GM12878 (cell line): ENCODE data around the gene LRRIQ4. TPM values are rescaled to one million over a fixed set of nuclear protein-coding genes. Genes with fewer than 3 reads are reported as not detected.

Experiments
- ASH2L ChIP-seq: fragments of 300-600, 200-600 bp; sonication (generic); IDR thresholded peaks from 2 replicates; pipeline ENCODE4 v1.6.1; 2017; ENCODE audit warnings: low read depth, mild to moderate bottlenecking, borderline replicate concordance
- CEBPB ChIP-seq, 2 experiments: fragments of 150-350 bp in 1 of 2; IDR thresholded peaks; 2 replicates each; pipeline ENCODE4 v1.6.1; 2012 to 2014; ENCODE audit warnings: low read depth in 2 of 2, low read length in 2 of 2, borderline replicate concordance in 1 of 2, inconsistent platforms in 1 of 2
- CHD2 ChIP-seq: IDR thresholded peaks from 2 replicates; pipeline ENCODE4 v1.6.1; 2011; ENCODE audit warnings: low read depth, low read length, improper control_type of control experiment, borderline replicate concordance
- KAT2A ChIP-seq: conservative IDR thresholded peaks from 2 replicates; pipeline ENCODE4 v1.6.1; 2011; ENCODE audit warnings: low read depth, low read length; ENCODE audit not compliant: control insufficient read depth
- LARP7 ChIP-seq: fragments of 450-650 bp; IDR thresholded peaks from 2 replicates; pipeline ENCODE4 v1.6.1; 2017; ENCODE audit warnings: mild to moderate bottlenecking
- MYC ChIP-seq: IDR thresholded peaks from 2 replicates; pipeline ENCODE4 v1.6.1; 2011; ENCODE audit warnings: mild to moderate bottlenecking, low read length, moderate library complexity, inconsistent platforms; ENCODE audit not compliant: insufficient read depth, insufficient replicate concordance, insufficient read length, severe bottlenecking
- PAX8 ChIP-seq: fragments of 450-650 bp; IDR thresholded peaks from 2 replicates; pipeline ENCODE4 v1.6.1; 2017; ENCODE audit warnings: mild to moderate bottlenecking, moderate library complexity
- POU2F2 ChIP-seq: IDR thresholded peaks from 3 replicates; pipeline ENCODE4 v1.6.1; 2011; ENCODE audit warnings: low read depth, mild to moderate bottlenecking, low read length, borderline replicate concordance
- SMC3 ChIP-seq: IDR thresholded peaks from 2 replicates; pipeline ENCODE4 v1.6.1; 2011; ENCODE audit warnings: low read length, improper control_type of control experiment, borderline replicate concordance
- SP1 ChIP-seq: IDR thresholded peaks from one replicate; pipeline ENCODE4 v1.6.1; 2011; ENCODE audit warnings: low read depth, low read length
- TARDBP ChIP-seq: IDR thresholded peaks from 2 replicates; pipeline ENCODE4 v1.6.1; 2016; ENCODE audit warnings: borderline replicate concordance
- TCF12 ChIP-seq: IDR thresholded peaks from 2 replicates; pipeline ENCODE4 v1.6.1; 2011; ENCODE audit warnings: low read depth, mild to moderate bottlenecking, low read length
- polyA plus RNA-seq, 11 experiments: library from polyadenylated mRNA; depleted of rRNA in 4 of 11; unstranded in 6 of 11; stranded (reverse) in 5 of 11; fragments of >200 nt; fragmentation: Nextera tagmentation in 4 of 11; fragmentation: Illumina TruSeq in 1 of 11; extraction: Ambion mirVana in 4 of 11; extraction: Trizol in 1 of 11; gene quantifications; 1 replicate in 1 of 11; 2 replicates in 10 of 11; pipeline versions ENCODE4 v1.2.1 to v1.2.3, GENCODE V29; 2011 to 2016; ENCODE audit warnings: inconsistent platforms in 2 of 11, missing spikeins in 2 of 11, low read depth in 1 of 11
- total RNA-seq, 4 experiments: library from RNA; depleted of rRNA in 3 of 4; stranded (reverse); fragments of >200 nt in 3 of 4; fragmentation: Illumina TruSeq in 1 of 4; extraction: Trizol in 1 of 4; gene quantifications; 2 replicates each; pipeline versions ENCODE4 v1.2.1 to v1.2.3, GENCODE V29; 2013 to 2021
- TF ChIP-seq, protein P1 (sequence below): fragments of 450-650 bp; IDR thresholded peaks from 2 replicates; pipeline ENCODE4 v1.6.1; 2016; ENCODE audit warnings: mild to moderate bottlenecking, moderate library complexity, borderline replicate concordance
- TF ChIP-seq, protein P2 (sequence below): IDR thresholded peaks from 2 replicates; pipeline ENCODE4 v1.6.1; 2012; ENCODE audit warnings: low read length, inconsistent platforms
- TF ChIP-seq, protein P3 (sequence below): fragments of 450-650 bp; IDR thresholded peaks from 2 replicates; pipeline ENCODE4 v1.6.1; 2014; ENCODE audit warnings: mild to moderate bottlenecking
- TF ChIP-seq, protein P4 (sequence below): fragments of 450-650 bp; formaldehyde crosslinking; IDR thresholded peaks from 2 replicates; pipeline ENCODE4 v1.4.0; 2020; ENCODE audit warnings: mild to moderate bottlenecking, moderate library complexity
- TF ChIP-seq, protein P5 (sequence below): IDR thresholded peaks from 2 replicates; pipeline ENCODE4 v1.6.1; 2011; ENCODE audit warnings: low read depth, low read length, improper control_type of control experiment, borderline replicate concordance

Gene LRRIQ4
- total and polyA plus RNA-seq, 10 of the 15 experiments (the other 5 are each of a cell fraction or from before 2014, with no cell fraction given), result 0.06 to 0.21 (median 0.14) TPM; not detected in 3

DNA sequence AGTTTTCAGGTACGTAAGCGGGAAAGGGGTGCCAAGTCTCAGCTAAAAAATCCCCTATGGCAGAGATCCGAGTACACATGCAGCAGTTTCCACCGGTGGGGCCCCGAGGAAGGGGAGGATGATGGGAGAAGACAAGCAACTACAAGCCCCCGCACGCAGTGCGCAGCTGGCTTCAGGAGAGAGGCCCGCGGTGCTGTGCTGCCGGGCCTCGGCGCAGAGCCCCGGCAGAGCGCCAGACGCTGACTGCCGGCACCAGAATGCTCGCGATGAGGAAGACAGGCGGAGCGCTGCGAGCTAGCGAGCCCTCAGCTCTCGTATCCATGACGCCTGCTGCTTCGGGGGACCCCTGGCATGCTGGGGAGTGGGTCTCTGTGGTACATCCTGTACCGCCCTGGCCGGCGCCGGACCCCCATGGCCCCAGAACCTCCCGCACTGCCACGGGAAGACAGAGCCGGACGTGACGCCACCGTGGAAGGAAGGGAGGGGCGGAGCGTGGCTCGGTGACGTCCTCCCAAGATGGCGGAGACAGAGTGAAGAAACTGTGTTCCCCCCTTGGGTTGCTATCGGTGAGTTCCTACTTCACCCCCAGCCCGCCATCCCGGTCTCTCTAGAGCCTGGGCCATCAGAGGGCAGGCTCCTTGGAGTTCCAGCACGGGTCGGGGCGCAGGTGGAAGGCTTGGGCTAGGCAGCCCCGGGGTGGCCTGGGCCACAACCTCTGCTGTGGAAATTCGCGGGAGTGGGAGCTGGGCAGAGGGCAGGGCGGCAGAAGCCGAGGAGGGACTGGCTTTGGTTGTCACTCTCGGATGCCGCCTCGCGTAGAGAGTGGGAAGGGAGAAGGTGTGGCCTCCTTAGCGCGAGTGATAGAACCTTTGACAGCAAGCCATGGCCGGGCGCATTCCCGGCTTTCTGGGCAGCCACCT lies 39.5 kb upstream of the LRRIQ4 start, which contains the start of gene MYNN (continued):
- TF ChIP-seq, protein P1, sequence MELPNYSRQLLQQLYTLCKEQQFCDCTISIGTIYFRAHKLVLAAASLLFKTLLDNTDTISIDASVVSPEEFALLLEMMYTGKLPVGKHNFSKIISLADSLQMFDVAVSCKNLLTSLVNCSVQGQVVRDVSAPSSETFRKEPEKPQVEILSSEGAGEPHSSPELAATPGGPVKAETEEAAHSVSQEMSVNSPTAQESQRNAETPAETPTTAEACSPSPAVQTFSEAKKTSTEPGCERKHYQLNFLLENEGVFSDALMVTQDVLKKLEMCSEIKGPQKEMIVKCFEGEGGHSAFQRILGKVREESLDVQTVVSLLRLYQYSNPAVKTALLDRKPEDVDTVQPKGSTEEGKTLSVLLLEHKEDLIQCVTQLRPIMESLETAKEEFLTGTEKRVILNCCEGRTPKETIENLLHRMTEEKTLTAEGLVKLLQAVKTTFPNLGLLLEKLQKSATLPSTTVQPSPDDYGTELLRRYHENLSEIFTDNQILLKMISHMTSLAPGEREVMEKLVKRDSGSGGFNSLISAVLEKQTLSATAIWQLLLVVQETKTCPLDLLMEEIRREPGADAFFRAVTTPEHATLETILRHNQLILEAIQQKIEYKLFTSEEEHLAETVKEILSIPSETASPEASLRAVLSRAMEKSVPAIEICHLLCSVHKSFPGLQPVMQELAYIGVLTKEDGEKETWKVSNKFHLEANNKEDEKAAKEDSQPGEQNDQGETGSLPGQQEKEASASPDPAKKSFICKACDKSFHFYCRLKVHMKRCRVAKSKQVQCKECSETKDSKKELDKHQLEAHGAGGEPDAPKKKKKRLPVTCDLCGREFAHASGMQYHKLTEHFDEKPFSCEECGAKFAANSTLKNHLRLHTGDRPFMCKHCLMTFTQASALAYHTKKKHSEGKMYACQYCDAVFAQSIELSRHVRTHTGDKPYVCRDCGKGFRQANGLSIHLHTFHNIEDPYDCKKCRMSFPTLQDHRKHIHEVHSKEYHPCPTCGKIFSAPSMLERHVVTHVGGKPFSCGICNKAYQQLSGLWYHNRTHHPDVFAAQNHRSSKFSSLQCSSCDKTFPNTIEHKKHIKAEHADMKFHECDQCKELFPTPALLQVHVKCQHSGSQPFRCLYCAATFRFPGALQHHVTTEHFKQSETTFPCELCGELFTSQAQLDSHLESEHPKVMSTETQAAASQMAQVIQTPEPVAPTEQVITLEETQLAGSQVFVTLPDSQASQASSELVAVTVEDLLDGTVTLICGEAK, result peak; percentile 82; the same call in 1 of the 2 replicates
- TF ChIP-seq CHD2 (peak; percentile 73), POU2F2 (no peak; the same call in 1 of the 3 replicates), ASH2L (no peak; the same call in 1 of the 2 replicates), SP1 (peak; percentile 28), KAT2A (no peak), LARP7 (peak; percentile 50), CEBPB (IDR thresholded peaks at IDR 0.05; ENCODE audit: borderline replicate concordance in 1 of 2, low read depth in 2 of 2, low read length in 2 of 2) (no peak), TCF12 (peak; percentile 29; the same call in 1 of the 2 replicates), SMC3 (no peak), MYC (no peak), PAX8 (no peak), TARDBP (0 out of 2 replicates have a peak, but pooled peaks have one; percentile 19)
- TF ChIP-seq, protein P2, sequence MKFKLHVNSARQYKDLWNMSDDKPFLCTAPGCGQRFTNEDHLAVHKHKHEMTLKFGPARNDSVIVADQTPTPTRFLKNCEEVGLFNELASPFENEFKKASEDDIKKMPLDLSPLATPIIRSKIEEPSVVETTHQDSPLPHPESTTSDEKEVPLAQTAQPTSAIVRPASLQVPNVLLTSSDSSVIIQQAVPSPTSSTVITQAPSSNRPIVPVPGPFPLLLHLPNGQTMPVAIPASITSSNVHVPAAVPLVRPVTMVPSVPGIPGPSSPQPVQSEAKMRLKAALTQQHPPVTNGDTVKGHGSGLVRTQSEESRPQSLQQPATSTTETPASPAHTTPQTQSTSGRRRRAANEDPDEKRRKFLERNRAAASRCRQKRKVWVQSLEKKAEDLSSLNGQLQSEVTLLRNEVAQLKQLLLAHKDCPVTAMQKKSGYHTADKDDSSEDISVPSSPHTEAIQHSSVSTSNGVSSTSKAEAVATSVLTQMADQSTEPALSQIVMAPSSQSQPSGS, result no peak
- TF ChIP-seq, protein P3, sequence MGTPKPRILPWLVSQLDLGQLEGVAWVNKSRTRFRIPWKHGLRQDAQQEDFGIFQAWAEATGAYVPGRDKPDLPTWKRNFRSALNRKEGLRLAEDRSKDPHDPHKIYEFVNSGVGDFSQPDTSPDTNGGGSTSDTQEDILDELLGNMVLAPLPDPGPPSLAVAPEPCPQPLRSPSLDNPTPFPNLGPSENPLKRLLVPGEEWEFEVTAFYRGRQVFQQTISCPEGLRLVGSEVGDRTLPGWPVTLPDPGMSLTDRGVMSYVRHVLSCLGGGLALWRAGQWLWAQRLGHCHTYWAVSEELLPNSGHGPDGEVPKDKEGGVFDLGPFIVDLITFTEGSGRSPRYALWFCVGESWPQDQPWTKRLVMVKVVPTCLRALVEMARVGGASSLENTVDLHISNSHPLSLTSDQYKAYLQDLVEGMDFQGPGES, result 0 out of 2 replicates have a peak, but pooled peaks have one; percentile 5
- TF ChIP-seq, protein P4, sequence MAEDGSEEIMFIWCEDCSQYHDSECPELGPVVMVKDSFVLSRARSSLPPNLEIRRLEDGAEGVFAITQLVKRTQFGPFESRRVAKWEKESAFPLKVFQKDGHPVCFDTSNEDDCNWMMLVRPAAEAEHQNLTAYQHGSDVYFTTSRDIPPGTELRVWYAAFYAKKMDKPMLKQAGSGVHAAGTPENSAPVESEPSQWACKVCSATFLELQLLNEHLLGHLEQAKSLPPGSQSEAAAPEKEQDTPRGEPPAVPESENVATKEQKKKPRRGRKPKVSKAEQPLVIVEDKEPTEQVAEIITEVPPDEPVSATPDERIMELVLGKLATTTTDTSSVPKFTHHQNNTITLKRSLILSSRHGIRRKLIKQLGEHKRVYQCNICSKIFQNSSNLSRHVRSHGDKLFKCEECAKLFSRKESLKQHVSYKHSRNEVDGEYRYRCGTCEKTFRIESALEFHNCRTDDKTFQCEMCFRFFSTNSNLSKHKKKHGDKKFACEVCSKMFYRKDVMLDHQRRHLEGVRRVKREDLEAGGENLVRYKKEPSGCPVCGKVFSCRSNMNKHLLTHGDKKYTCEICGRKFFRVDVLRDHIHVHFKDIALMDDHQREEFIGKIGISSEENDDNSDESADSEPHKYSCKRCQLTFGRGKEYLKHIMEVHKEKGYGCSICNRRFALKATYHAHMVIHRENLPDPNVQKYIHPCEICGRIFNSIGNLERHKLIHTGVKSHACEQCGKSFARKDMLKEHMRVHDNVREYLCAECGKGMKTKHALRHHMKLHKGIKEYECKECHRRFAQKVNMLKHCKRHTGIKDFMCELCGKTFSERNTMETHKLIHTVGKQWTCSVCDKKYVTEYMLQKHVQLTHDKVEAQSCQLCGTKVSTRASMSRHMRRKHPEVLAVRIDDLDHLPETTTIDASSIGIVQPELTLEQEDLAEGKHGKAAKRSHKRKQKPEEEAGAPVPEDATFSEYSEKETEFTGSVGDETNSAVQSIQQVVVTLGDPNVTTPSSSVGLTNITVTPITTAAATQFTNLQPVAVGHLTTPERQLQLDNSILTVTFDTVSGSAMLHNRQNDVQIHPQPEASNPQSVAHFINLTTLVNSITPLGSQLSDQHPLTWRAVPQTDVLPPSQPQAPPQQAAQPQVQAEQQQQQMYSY (CRISPR knock-in tag), result no peak
- TF ChIP-seq, protein P5, sequence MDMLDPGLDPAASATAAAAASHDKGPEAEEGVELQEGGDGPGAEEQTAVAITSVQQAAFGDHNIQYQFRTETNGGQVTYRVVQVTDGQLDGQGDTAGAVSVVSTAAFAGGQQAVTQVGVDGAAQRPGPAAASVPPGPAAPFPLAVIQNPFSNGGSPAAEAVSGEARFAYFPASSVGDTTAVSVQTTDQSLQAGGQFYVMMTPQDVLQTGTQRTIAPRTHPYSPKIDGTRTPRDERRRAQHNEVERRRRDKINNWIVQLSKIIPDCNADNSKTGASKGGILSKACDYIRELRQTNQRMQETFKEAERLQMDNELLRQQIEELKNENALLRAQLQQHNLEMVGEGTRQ, result no peak
